Measurements from ENCODE around the gene CDK16. TPM values are rescaled to one million over a fixed set of nuclear protein-coding genes. Genes with fewer than 3 reads are reported as not detected.

The CDK16 gene
- polyA plus RNA-seq, 1 donor (not counting 4 experiments of a cell fraction or from before 2014, with no cell fraction given): 79.3 TPM

DNA sequence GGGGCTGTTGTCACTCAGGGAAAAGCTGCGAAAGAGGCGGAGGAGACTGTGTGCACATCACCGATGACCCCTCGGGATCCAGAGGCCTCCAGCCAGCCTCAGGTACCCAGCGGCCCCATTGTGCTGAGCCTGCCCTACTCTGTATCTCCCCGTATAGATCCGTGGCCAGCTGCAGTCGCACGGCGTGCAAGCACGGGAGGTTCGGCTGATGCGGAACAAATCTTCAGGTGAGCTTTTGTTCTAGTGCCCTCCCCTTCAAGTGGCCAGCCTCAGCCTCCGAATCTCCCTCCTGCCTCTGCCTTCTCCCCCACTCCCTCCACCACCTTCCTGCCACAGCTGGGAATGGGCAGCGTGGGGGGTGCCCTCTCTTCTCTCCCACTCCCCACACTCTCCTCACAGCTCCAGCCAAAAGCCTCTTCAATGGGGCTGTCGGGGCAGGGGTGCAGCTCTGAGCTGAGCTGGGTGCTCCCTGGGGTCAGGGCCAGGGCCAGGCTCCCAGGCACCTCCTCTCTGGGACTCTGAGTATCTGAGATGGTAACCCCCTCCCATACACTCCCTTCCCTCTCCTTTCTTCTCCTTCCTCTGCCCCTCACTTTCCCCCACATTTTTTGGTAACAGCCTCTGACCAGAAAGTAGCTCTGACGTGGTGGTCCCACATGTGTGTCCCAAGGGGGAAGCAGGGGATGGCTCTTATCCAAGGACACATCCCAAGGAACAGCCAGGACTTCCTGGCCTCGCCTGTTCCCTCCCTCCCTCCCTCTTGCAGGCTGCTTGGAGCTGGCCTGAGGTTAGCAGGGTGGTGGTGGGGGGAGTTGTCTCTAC lies 45.3 kb upstream of the CDK16 start:
- H3K9me1 ChIP-seq (ENCODE audit: control insufficient read depth, extremely low read depth, insufficient read depth, low read length): no peaks in the 10 kb centered on the region
- peaks cover 6% of the 10 kb centered on the region for H3K4me1 ChIP-seq (ENCODE audit: control insufficient read depth, extremely low read depth, insufficient read depth, low read length)
- no peak overlapping the region for H3K9ac ChIP-seq (ENCODE audit: control insufficient read depth, extremely low read depth, insufficient read depth, low read length)
- no peak for FAIRE-seq
- peaks cover 0 to 12% of the 10 kb centered on the region in 2 experiments for H3K36me3 ChIP-seq (ENCODE audit: control insufficient read depth in 2 of 2, extremely low read depth in 1 of 2, insufficient read depth in 2 of 2, low read length in 2 of 2)
- H3K9me3 ChIP-seq (ENCODE audit: control insufficient read depth, low read depth, low read length): no peaks in the 10 kb centered on the region
- H3K27me3 ChIP-seq (ENCODE audit: control insufficient read depth, extremely low read depth, insufficient read depth, low read length): no peaks in the 10 kb centered on the region
- no peaks in the 10 kb centered on the region for H3K79me2 ChIP-seq (ENCODE audit: control insufficient read depth, insufficient read depth, low read length)
- H3K4me3 ChIP-seq (ENCODE audit: control insufficient read depth in 2 of 3, extremely low read depth in 1 of 3, insufficient read depth in 2 of 3, low read depth in 1 of 3, low read length in 3 of 3): no peak overlapping the region
- TF ChIP-seq EZH2 (IDR thresholded peaks at IDR 0.05; ENCODE audit: low read length): no peak
- TF ChIP-seq, protein P1, sequence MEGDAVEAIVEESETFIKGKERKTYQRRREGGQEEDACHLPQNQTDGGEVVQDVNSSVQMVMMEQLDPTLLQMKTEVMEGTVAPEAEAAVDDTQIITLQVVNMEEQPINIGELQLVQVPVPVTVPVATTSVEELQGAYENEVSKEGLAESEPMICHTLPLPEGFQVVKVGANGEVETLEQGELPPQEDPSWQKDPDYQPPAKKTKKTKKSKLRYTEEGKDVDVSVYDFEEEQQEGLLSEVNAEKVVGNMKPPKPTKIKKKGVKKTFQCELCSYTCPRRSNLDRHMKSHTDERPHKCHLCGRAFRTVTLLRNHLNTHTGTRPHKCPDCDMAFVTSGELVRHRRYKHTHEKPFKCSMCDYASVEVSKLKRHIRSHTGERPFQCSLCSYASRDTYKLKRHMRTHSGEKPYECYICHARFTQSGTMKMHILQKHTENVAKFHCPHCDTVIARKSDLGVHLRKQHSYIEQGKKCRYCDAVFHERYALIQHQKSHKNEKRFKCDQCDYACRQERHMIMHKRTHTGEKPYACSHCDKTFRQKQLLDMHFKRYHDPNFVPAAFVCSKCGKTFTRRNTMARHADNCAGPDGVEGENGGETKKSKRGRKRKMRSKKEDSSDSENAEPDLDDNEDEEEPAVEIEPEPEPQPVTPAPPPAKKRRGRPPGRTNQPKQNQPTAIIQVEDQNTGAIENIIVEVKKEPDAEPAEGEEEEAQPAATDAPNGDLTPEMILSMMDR (optimal IDR thresholded peaks at IDR 0.05 in 1 of 3, IDR thresholded peaks at IDR 0.05 in 1 of 3, conservative IDR thresholded peaks at IDR 0.05 in 1 of 3; ENCODE audit: extremely low read depth in 1 of 3, insufficient read depth in 2 of 3, low read length in 3 of 3): no peak
- H3K27ac ChIP-seq (ENCODE audit: control insufficient read depth, insufficient read depth, low read length): no peak overlapping the region
- dilution Hi-C loops (cut with MboI; ENCODE audit: extremely low pct_ligation_motif_present, low sequenced_read_pairs): no loop called here
- no peak overlapping the region for H3K4me2 ChIP-seq (ENCODE audit: control insufficient read depth, extremely low read depth, insufficient read depth, low read depth, low read length)
- H4K20me1 ChIP-seq (ENCODE audit: control insufficient read depth, extremely low read depth, insufficient read depth, low read length): no peaks in the 10 kb centered on the region
- no peak overlapping the region for H2AFZ ChIP-seq (ENCODE audit: control insufficient read depth, low read length)
- no peak for DNase-seq (ENCODE audit: low read depth, low spot score)

DNA sequence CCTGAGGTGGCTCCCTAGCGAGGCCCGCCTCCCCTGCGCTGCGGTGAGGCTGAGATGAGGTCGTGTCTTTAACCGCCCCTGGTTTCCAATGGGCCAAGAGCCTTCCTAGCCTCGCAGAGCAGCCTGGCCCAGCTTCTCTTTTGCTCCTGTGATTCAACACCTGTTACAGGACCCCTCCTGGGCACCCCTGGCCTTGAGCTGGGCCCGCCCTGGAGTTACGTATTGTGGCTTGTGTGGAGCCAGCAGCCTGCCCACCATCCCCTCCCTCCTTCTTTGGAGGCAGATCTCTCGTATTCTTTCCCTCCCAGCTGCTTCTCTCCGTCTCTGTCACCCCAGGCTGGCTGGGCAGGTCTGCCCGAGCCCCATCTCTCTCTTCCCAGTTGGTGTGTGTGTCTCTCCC lies 44.1 kb upstream of the CDK16 start:
- no peak for FAIRE-seq
- DNase-seq (ENCODE audit: low read depth, low spot score): no peak
- Histone ChIP-seq H3K9ac (ENCODE audit: control insufficient read depth, extremely low read depth, insufficient read depth, low read length) (no peak overlapping the region), H3K9me1 (ENCODE audit: control insufficient read depth, extremely low read depth, insufficient read depth, low read length) (no peaks in the 10 kb centered on the region), H3K4me2 (ENCODE audit: control insufficient read depth, extremely low read depth, insufficient read depth, low read depth, low read length) (no peak overlapping the region), H2AFZ (ENCODE audit: control insufficient read depth, low read length) (no peak overlapping the region), H3K4me3 (ENCODE audit: control insufficient read depth in 2 of 3, extremely low read depth in 1 of 3, insufficient read depth in 2 of 3, low read depth in 1 of 3, low read length in 3 of 3) (no peak overlapping the region), H4K20me1 (ENCODE audit: control insufficient read depth, extremely low read depth, insufficient read depth, low read length) (no peaks in the 10 kb centered on the region), H3K9me3 (ENCODE audit: control insufficient read depth, low read depth, low read length) (no peaks in the 10 kb centered on the region), H3K27ac (ENCODE audit: control insufficient read depth, insufficient read depth, low read length) (no peak overlapping the region), H3K36me3 (ENCODE audit: control insufficient read depth in 2 of 2, extremely low read depth in 1 of 2, insufficient read depth in 2 of 2, low read length in 2 of 2) (peaks cover 0 to 11% of the 10 kb centered on the region in 2 experiments), H3K4me1 (ENCODE audit: control insufficient read depth, extremely low read depth, insufficient read depth, low read length) (peaks cover 15% of the 10 kb centered on the region), H3K79me2 (ENCODE audit: control insufficient read depth, insufficient read depth, low read length) (no peaks in the 10 kb centered on the region), H3K27me3 (ENCODE audit: control insufficient read depth, extremely low read depth, insufficient read depth, low read length) (no peaks in the 10 kb centered on the region)
- dilution Hi-C loops (cut with MboI; ENCODE audit: extremely low pct_ligation_motif_present, low sequenced_read_pairs): no loop called here
- TF ChIP-seq, protein P1 (optimal IDR thresholded peaks at IDR 0.05 in 1 of 3, IDR thresholded peaks at IDR 0.05 in 1 of 3, conservative IDR thresholded peaks at IDR 0.05 in 1 of 3; ENCODE audit: extremely low read depth in 1 of 3, insufficient read depth in 2 of 3, low read length in 3 of 3): no peak
- no peak for TF ChIP-seq EZH2 (IDR thresholded peaks at IDR 0.05; ENCODE audit: low read length)

Data from keratinocyte (primary cell).